GM23248 (cell line): ENCODE measurements around the gene TCHP.

Source experiments
- EZH2 ChIP-seq: fragments of 200-600 bp; sonication (generic); IDR thresholded peaks from 2 replicates; pipeline ENCODE4 v1.6.1; 2018; ENCODE audit warnings: antibody characterized with exemption, mild to moderate bottlenecking; ENCODE audit not compliant: insufficient read depth, poor library complexity, severe bottlenecking
- EZH2phosphoT487 ChIP-seq: fragments of 200-600 bp; sonication (generic); IDR thresholded peaks from 2 replicates; pipeline ENCODE4 v1.6.1; 2018; ENCODE audit warnings: antibody characterized with exemption, moderate library complexity, mild to moderate bottlenecking, low read depth; ENCODE audit not compliant: insufficient read depth

GRCh38 chr12:109890620-109891170 is 9.4 kb upstream of the TCHP start:
- TF ChIP-seq EZH2, result no peak
- TF ChIP-seq EZH2phosphoT487, result no peak
